Tibial nerve (tissue), 4 donors: ENCODE measurements around the gene ROPN1L. TPM values are rescaled to one million over a fixed set of nuclear protein-coding genes. Genes with fewer than 3 reads are reported as not detected.
"Not testable (repeated sequence)": the region's sequence is repeated elsewhere in the genome, so short reads cannot be mapped to it uniquely, and the experiment has no call there.

Experiments
- DNase-seq, 2 donors: peaks; one replicate each; pipeline ENCODE4 v3.0.0-alpha.2; 2019; ENCODE audit warnings: low spot score in 2 of 2
- H3K27ac ChIP-seq, 4 donors: fragments of 200-600 bp; sonication (generic) in 3 of 4; one replicate each; pipeline ENCODE4 v1.5.1; 2017 to 2019; ENCODE audit warnings: mild to moderate bottlenecking in 1 of 4
- H3K27me3 ChIP-seq, 2 donors: fragments of 200-600 bp; sonication (generic) in 1 of 2; one replicate each; pipeline versions ENCODE4 v1.5.1 to v1.6.0; 2017 to 2019
- H3K36me3 ChIP-seq, 3 donors: fragments of 200-600 bp; sonication (generic); one replicate each; pipeline ENCODE4 v1.5.1; 2018 to 2019
- H3K4me1 ChIP-seq, 4 donors: fragments of 200-600 bp; sonication (generic) in 3 of 4; one replicate each; pipeline ENCODE4 v1.5.1; 2017 to 2019
- H3K4me3 ChIP-seq, 4 donors: fragments of 200-600 bp; sonication (generic) in 3 of 4; one replicate each; pipeline ENCODE4 v1.5.1; 2017 to 2019; ENCODE audit warnings: mild to moderate bottlenecking in 1 of 4, moderate library complexity in 1 of 4
- H3K9me3 ChIP-seq, 4 donors: fragments of 200-600 bp; sonication (generic) in 3 of 4; one replicate each; pipeline ENCODE4 v1.5.1; 2017 to 2019
- EP300 ChIP-seq, 2 donors: sonication (generic); formaldehyde crosslinking; IDR thresholded peaks; one replicate each; pipeline ENCODE4 v1.6.1; 2017; ENCODE audit warnings: antibody characterized with exemption in 2 of 2, mild to moderate bottlenecking in 1 of 2
- POLR2A ChIP-seq, 2 donors: fragments of 450-650 bp; IDR thresholded peaks; one replicate each; pipeline ENCODE4 v1.6.1; 2017; ENCODE audit warnings: antibody characterized with exemption in 2 of 2, mild to moderate bottlenecking in 2 of 2, moderate library complexity in 2 of 2
- WGBS, 2 donors: methylation state at CpG; one replicate each; pipeline ENCODE4 v1.1.5; 2018; 5-methylcytosine and 5-hydroxymethylcytosine counted together
- small RNA-seq: library from RNA; depleted of rRNA; stranded (forward); fragments of <200 nt; gene quantifications from one replicate; pipeline ENCODE3, GENCODE V24; 2016
- total RNA-seq, 4 donors: library from RNA; depleted of rRNA; stranded (reverse); fragments of >200 nt; gene quantifications; one replicate each; pipeline ENCODE4 v1.1.0, GENCODE V29; 2016
- TF ChIP-seq, protein P1 (sequence below), 5 experiments: fragments of 200-600 bp in 3 of 5; fragments of 450-650 bp in 2 of 5; sonication (generic) in 3 of 5; IDR thresholded peaks; one replicate each; pipeline ENCODE4 v1.5.1; 2016 to 2019; ENCODE audit warnings: antibody characterized with exemption in 5 of 5, mild to moderate bottlenecking in 3 of 5, moderate library complexity in 2 of 5

ROPN1L gene
- total RNA-seq, 4 donors from 2014 or later, result 0.98 TPM; not detected in 3

DNA sequence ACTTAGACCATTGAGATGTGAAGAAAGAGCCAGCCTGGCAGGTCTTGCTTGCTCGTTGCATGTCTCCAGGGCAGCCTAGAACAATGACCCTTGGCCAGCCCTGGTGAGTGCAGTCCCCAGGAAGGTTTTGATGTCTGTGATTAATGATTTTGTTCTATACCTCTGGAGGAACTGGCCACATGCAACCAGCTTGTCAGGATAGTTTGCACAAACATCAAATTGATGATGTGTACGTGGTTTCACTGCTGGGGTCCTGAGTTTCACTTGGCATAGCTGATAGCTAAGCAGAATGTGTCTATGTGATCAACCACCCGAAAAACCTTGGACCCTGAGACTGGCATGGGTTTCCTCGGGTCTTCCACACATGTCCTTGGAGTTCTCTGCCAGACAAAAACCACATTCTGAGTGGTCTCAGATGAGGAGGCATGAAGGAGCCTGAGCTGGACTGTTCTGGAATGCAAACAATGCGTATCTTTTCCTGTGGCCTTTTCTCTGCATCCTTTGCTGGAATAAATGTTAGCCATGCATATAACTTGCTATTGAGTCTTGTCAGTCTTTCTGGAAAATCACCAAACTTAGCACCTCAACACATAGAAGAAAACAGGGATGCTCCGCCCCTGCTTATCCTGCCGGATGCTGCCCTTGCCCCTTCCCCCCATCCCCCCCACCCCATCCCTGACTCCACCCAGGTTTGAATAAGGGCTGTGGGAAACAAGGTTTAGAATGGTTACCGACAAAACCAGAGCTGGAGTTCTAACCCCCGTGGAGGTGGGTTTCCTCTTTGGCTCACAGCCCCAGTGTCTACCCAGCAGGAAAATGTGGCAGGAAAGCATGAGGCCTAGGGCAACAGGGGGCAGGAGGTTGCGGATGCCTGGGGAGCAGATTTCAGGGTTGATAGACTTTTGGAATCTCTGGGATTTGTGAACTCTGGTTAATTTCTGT is 72.1 kb downstream of the ROPN1L start:
- H3K4me3 ChIP-seq, result no peak overlapping the region
- H3K36me3 ChIP-seq, result no peaks in the 10 kb centered on the region
- WGBS, 2 donors, result 51% methylated on average over 10 of the region's 10 CpGs
- DNase-seq, result no peak
- no peak overlapping the region for H3K27ac ChIP-seq
- peaks cover 0 to 27% (median 0%) of the 10 kb centered on the region in 4 donors for H3K4me1 ChIP-seq
- TF ChIP-seq EP300 (IDR thresholded peaks at IDR 0.05) (no peak), POLR2A (IDR thresholded peaks at IDR 0.05) (no peak)
- TF ChIP-seq, protein P1, sequence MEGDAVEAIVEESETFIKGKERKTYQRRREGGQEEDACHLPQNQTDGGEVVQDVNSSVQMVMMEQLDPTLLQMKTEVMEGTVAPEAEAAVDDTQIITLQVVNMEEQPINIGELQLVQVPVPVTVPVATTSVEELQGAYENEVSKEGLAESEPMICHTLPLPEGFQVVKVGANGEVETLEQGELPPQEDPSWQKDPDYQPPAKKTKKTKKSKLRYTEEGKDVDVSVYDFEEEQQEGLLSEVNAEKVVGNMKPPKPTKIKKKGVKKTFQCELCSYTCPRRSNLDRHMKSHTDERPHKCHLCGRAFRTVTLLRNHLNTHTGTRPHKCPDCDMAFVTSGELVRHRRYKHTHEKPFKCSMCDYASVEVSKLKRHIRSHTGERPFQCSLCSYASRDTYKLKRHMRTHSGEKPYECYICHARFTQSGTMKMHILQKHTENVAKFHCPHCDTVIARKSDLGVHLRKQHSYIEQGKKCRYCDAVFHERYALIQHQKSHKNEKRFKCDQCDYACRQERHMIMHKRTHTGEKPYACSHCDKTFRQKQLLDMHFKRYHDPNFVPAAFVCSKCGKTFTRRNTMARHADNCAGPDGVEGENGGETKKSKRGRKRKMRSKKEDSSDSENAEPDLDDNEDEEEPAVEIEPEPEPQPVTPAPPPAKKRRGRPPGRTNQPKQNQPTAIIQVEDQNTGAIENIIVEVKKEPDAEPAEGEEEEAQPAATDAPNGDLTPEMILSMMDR (IDR thresholded peaks at IDR 0.05), result no peak
- no peaks in the 10 kb centered on the region for H3K27me3 ChIP-seq
- no peaks in the 10 kb centered on the region for H3K9me3 ChIP-seq

DNA sequence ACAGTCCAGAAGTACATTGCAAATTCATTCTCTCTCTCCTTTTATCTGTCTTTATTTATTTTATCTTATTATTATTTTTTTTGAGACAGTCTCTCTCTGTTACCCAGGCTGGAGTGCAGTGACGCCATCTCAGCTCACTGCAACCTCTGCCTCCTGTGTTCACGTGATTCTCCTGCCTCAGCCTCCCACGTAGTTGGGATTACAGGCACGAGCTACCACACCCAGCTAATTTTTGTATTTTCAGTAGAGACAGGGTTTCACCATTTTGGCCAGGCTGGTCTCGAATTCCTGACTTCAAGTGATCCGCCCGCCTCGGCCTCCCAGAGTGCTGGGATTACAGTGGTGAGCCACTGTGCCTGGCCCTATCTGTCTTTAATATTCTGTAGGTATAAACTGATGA is 72.9 kb downstream of the ROPN1L start:
- H3K4me1 ChIP-seq, result peaks cover 0 to 28% (median 0%) of the 10 kb centered on the region in 4 donors
- H3K27ac ChIP-seq, DNase-seq, H3K9me3 ChIP-seq, H3K4me3 ChIP-seq, H3K36me3 ChIP-seq, H3K27me3 ChIP-seq: not testable (repeated sequence)
- 88 to 91% methylated on average over 8 of the region's 8 CpGs for WGBS, 2 donors

Small RNA genes lying within 50 kb of the gene (small RNA-seq; reads per million reads assigned to genes)
- gene MIR6131, result not detected

Other genes with a start within 250 kb of the ROPN1L start
- gene ATPSCKMT, start 192.0 kb upstream of the ROPN1L start, total RNA-seq, result 10 to 100 TPM in 3 of 4 donors, 1 to 10 TPM in 1; 9.8 to 29.1 (median 15.4) TPM
- 100 to 1,000 TPM; 102 to 152 (median 120) TPM for gene CCT5, start 191.6 kb upstream of the ROPN1L start, total RNA-seq
- gene CMBL, start 134.0 kb upstream of the ROPN1L start, total RNA-seq, result 1 to 10 TPM; 5.7 to 7.4 (median 6.6) TPM
- gene MARCHF6, start 88.2 kb upstream of the ROPN1L start, total RNA-seq, result 100 to 1,000 TPM in 2 of 4 donors, 10 to 100 TPM in 2; 70.2 to 127 (median 110) TPM
- 10 to 100 TPM; 21.3 to 34.9 (median 30.5) TPM for gene ANKRD33B, start 122.2 kb downstream of the ROPN1L start, total RNA-seq